ENCODE results near the gene CRYBG2. TPM values are rescaled to one million over a fixed set of nuclear protein-coding genes. Genes with fewer than 3 reads are reported as not detected.

The CRYBG2 gene
- polyA plus RNA-seq, 1 donor from 2014 or later: 2.5 TPM

DNA sequence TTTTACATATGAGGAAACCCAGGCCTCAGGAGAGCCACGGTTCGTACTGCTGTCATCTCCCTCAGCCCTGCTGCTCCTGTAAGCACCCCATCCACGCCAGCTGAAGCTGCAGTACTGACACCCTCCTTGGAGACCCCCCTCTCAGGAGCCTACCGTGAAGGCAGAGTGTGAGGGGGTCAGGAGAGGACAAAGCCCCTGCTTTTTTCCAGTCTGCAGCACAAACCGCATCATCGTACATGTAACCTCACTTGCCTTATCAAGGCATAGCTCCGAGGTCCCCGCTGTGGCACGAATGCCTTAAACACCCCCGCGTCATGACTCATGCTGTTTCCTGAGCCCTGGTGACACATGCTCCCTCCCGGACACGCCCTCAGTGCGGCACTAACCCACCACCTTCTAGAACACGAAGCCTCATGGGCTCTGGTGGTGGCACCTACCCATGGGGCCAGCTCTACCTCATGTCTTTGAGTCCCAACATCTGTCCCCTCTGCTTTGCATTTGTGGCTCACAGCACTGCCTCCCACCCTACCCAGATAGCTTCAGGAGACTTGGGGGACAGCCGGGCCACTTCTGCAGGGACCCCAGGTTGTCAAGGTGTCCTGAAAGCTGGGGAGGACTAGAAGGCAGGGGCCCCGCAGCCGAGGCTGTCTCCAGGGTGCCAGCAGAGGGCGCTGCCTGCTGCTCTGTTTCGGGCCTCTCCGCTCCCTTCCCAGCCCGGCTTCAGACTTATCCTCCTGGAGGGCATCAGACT, 69.2 kb downstream of the CRYBG2 start:
- Histone ChIP-seq H3K27me3 (ENCODE audit: insufficient read depth, low read depth, low read length) (no peaks in the 10 kb centered on the region), H3F3A (ENCODE audit: insufficient read depth, low read length, poor library complexity, severe bottlenecking) (no peaks in the 10 kb centered on the region), H3K9me2 (ENCODE audit: insufficient read depth, low read length) (no peaks in the 10 kb centered on the region), H2AFZ (ENCODE audit: low read depth, low read length) (no peak overlapping the region), H3K9ac (ENCODE audit: low read length) (no peak overlapping the region), H3K27ac (ENCODE audit: low read length) (no peak overlapping the region), H3K4me3 (ENCODE audit: low read length) (no peak overlapping the region), H3K9me3 (ENCODE audit: low read length) (no peaks in the 10 kb centered on the region), H3K36me3 (ENCODE audit: insufficient read depth, low read length) (no peaks in the 10 kb centered on the region), H4K20me1 (ENCODE audit: insufficient read depth) (no peaks in the 10 kb centered on the region), H3K79me2 (replicated peaks; ENCODE audit: insufficient read depth, low read length) (no peaks in the 10 kb centered on the region), H3K4me2 (ENCODE audit: low read length) (no peak overlapping the region)
- TF ChIP-seq SMC3 (conservative IDR thresholded peaks at IDR 0.05; ENCODE audit: poor library complexity) (peak; percentile 30), POLR2AphosphoS5 (IDR thresholded peaks at IDR 0.05) (no peak), EP300 (conservative IDR thresholded peaks at IDR 0.05; ENCODE audit: poor library complexity, severe bottlenecking) (no peak)
- TF ChIP-seq, protein P1, sequence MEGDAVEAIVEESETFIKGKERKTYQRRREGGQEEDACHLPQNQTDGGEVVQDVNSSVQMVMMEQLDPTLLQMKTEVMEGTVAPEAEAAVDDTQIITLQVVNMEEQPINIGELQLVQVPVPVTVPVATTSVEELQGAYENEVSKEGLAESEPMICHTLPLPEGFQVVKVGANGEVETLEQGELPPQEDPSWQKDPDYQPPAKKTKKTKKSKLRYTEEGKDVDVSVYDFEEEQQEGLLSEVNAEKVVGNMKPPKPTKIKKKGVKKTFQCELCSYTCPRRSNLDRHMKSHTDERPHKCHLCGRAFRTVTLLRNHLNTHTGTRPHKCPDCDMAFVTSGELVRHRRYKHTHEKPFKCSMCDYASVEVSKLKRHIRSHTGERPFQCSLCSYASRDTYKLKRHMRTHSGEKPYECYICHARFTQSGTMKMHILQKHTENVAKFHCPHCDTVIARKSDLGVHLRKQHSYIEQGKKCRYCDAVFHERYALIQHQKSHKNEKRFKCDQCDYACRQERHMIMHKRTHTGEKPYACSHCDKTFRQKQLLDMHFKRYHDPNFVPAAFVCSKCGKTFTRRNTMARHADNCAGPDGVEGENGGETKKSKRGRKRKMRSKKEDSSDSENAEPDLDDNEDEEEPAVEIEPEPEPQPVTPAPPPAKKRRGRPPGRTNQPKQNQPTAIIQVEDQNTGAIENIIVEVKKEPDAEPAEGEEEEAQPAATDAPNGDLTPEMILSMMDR (IDR thresholded peaks at IDR 0.05; ENCODE audit: poor library complexity, severe bottlenecking): peak; percentile 54

DNA sequence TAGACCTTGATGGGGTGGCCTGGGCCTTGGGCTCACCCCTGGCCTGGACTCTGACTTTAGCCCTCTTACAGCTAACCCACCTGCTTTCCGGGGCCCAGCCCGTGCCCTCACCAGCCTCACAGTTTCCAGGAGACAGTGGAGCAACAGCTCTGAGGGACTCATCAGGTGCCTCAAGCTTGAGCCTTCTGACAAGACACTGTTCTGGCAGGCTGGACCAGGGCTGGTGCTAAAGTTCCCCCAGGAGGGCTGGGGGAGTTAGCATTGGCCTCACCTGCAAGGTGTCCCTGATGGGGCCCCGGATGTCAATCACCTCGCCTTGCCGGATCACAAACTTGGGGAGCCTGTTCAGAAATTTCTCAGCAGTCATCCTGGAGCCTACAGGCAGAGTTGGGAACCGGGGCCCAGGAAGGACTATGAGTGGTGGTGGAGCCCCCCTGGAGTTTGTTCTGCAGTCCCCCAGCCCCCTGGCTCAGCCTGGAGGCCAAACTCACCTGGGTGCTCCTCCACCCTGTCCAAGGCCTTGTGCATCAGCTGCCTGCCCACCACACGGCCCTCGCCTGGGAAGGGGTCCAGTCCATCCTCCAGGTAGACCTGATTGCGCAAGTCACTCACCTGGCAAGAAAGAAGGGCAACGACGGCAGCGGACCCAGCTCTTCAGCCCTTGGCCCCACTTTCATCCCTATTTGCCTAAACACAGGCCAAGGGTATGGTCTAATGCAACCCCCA, 69.9 kb downstream of the CRYBG2 start:
- no peaks in the 10 kb centered on the region for H3K36me3 ChIP-seq (ENCODE audit: insufficient read depth, low read length)
- no peaks in the 10 kb centered on the region for H3K9me2 ChIP-seq (ENCODE audit: insufficient read depth, low read length)
- no peaks in the 10 kb centered on the region for H3K27me3 ChIP-seq (ENCODE audit: insufficient read depth, low read depth, low read length)
- no peaks in the 10 kb centered on the region for H3F3A ChIP-seq (ENCODE audit: insufficient read depth, low read length, poor library complexity, severe bottlenecking)
- H3K4me2 ChIP-seq (ENCODE audit: low read length): no peak overlapping the region
- H4K20me1 ChIP-seq (ENCODE audit: insufficient read depth): no peaks in the 10 kb centered on the region
- peaks cover 5% of the 10 kb centered on the region for H3K79me2 ChIP-seq (replicated peaks; ENCODE audit: insufficient read depth, low read length)
- no peak overlapping the region for H3K4me3 ChIP-seq (ENCODE audit: low read length)
- H2AFZ ChIP-seq (ENCODE audit: low read depth, low read length): no peak overlapping the region
- H3K9me3 ChIP-seq (ENCODE audit: low read length): no peaks in the 10 kb centered on the region
- no peak overlapping the region for H3K27ac ChIP-seq (ENCODE audit: low read length)
- H3K9ac ChIP-seq (ENCODE audit: low read length): no peak overlapping the region
- TF ChIP-seq TAF1 (IDR thresholded peaks at IDR 0.05; ENCODE audit: low read depth): no peak
- no peak for TF ChIP-seq EZH2 (IDR thresholded peaks at IDR 0.05; ENCODE audit: borderline replicate concordance, insufficient read depth, low read length, poor library complexity, severe bottlenecking)
- TF ChIP-seq MXI1 (conservative IDR thresholded peaks at IDR 0.05; ENCODE audit: poor library complexity, severe bottlenecking): no peak
- TF ChIP-seq, protein P2, sequence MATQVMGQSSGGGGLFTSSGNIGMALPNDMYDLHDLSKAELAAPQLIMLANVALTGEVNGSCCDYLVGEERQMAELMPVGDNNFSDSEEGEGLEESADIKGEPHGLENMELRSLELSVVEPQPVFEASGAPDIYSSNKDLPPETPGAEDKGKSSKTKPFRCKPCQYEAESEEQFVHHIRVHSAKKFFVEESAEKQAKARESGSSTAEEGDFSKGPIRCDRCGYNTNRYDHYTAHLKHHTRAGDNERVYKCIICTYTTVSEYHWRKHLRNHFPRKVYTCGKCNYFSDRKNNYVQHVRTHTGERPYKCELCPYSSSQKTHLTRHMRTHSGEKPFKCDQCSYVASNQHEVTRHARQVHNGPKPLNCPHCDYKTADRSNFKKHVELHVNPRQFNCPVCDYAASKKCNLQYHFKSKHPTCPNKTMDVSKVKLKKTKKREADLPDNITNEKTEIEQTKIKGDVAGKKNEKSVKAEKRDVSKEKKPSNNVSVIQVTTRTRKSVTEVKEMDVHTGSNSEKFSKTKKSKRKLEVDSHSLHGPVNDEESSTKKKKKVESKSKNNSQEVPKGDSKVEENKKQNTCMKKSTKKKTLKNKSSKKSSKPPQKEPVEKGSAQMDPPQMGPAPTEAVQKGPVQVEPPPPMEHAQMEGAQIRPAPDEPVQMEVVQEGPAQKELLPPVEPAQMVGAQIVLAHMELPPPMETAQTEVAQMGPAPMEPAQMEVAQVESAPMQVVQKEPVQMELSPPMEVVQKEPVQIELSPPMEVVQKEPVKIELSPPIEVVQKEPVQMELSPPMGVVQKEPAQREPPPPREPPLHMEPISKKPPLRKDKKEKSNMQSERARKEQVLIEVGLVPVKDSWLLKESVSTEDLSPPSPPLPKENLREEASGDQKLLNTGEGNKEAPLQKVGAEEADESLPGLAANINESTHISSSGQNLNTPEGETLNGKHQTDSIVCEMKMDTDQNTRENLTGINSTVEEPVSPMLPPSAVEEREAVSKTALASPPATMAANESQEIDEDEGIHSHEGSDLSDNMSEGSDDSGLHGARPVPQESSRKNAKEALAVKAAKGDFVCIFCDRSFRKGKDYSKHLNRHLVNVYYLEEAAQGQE (IDR thresholded peaks at IDR 0.05; ENCODE audit: borderline replicate concordance): no peak
- no peak for TF ChIP-seq SMC3 (conservative IDR thresholded peaks at IDR 0.05; ENCODE audit: poor library complexity)
- TF ChIP-seq POLR2AphosphoS5 (IDR thresholded peaks at IDR 0.05): no peak
- TF ChIP-seq RAD21 (conservative IDR thresholded peaks at IDR 0.05): no peak
- TF ChIP-seq, protein P1 (IDR thresholded peaks at IDR 0.05; ENCODE audit: poor library complexity, severe bottlenecking): no peak
- no peak for TF ChIP-seq EP300 (conservative IDR thresholded peaks at IDR 0.05; ENCODE audit: poor library complexity, severe bottlenecking)

Measured in neural cell (in vitro differentiated cells).